ENCODE data around the gene BABAM1. TPM values are rescaled to one million over a fixed set of nuclear protein-coding genes. Genes with fewer than 3 reads are reported as not detected.

The BABAM1 gene
- total RNA-seq, 1 donor from 2014 or later: 67.9 TPM

- peaks cover 24% of the 10 kb centered on the region for H3K4me1 ChIP-seq
- DNase-seq (no peak), ATAC-seq (no peak)
- intact Hi-C loops (cut with DNase I): no loop called here
- H3K36me3 ChIP-seq: no peaks in the 10 kb centered on the region
- H3K9me3 ChIP-seq: no peaks in the 10 kb centered on the region
- no peaks in the 10 kb centered on the region for H3K27me3 ChIP-seq
- TF ChIP-seq CTCF (IDR thresholded peaks at IDR 0.05): no peak
- peak within 1 kb of the TSS; percentile 80 for H3K27ac ChIP-seq
- H3K4me3 ChIP-seq: peak within 1 kb of the TSS; percentile 80
These were observed 21.7 kb upstream of the BABAM1 start, which contains the start of gene NR2F6 for GRCh38 chr19:17245535-17245984. NR2F6 (minus strand) TSS chr19:17245919; CDS start chr19:17245220, 699 bp downstream.

DNA sequence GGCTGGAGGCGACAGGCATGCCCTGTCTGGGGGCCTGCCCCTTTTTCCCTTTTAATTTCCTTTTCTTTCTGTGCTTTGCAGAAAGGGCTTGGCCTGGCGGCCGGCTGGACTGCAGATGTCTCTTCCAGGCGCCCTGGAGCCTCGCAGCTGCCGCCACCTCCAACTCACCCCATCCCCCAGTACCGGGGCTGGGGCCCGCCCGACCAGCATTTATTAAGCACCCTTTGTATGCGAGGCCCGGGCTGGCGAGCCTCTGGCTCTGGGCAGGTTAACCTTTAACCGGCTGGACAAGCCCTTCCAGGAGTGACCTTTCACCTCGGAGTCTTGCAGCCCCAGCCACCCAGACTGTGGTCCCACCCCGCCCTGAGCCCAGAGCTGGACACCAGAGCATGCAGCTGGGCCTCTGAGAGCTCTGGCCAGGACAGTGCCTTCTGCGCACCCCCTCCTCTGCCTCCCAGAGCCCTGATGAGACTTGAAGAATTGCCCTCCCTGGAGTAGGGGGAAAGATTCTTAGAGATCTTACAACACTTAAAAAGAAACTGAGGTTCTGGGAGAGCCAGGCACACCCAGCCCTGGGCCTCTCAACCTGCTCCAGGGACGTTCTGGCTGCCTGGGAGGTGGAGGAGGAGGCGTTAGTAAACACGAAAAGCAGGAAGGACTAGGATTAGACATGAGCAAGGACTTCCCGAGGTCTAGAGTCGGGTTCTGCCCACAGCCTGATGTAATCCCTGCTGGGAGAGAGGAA, 20.4 kb upstream of the BABAM1 start:
- Histone ChIP-seq H3K4me1 (peaks cover 20% of the 10 kb centered on the region), H3K27ac (peak overlapping the region; percentile 80), H3K27me3 (no peaks in the 10 kb centered on the region), H3K36me3 (no peaks in the 10 kb centered on the region), H3K9me3 (no peaks in the 10 kb centered on the region), H3K4me3 (peak overlapping the region; percentile 48)
- intact Hi-C loops (cut with DNase I): no loop called here
- ATAC-seq: peak; percentile 1
- TF ChIP-seq CTCF (IDR thresholded peaks at IDR 0.05): no peak
- peak; percentile 80 for DNase-seq

DNA sequence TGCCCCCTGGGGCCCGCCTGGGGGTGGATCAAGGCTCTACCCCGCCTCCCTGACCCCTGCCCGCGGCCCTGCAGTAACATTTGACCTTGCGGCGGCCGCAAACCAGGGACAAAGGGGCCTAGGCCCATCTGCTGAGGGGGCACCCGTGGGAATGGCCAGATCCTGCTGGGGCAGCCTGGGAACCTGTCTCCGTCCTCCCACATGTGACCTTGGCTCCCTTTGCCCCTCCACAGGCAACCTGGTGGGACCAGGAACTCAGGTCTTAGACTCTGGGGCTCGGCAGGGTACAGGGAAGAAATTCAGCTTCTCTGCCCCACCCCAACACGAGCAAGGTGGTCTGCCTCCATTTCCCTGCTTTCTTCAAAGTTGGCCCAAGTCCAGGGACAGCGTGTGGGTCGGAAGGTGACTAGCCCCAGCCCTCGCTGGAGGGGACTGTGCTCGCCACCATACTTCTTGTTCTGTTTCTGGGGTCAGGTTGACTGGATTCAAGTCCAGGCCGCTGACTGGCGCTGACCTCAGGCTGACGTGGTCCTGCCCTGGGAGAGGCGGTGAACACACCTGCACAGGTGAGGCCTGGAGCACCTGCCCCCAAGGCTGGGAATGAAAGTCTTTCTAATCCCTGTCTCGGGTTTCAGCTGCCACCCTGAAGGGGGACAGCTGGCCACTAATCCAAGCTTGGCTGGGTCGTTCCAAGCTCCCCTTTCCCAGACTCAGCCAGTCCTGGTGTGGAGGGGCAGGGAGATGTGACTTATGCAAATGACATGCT, 19.0 kb upstream of the BABAM1 start:
- DNase-seq (no peak), ATAC-seq (no peak)
- peaks cover 11% of the 10 kb centered on the region for H3K4me1 ChIP-seq
- H3K27me3 ChIP-seq: no peaks in the 10 kb centered on the region
- H3K36me3 ChIP-seq: no peaks in the 10 kb centered on the region
- intact Hi-C loops (cut with DNase I): no loop called here
- no peaks in the 10 kb centered on the region for H3K9me3 ChIP-seq
- peak overlapping the region; percentile 24 for H3K27ac ChIP-seq
- TF ChIP-seq CTCF (IDR thresholded peaks at IDR 0.05): no peak
- H3K4me3 ChIP-seq: no peak overlapping the region

DNA sequence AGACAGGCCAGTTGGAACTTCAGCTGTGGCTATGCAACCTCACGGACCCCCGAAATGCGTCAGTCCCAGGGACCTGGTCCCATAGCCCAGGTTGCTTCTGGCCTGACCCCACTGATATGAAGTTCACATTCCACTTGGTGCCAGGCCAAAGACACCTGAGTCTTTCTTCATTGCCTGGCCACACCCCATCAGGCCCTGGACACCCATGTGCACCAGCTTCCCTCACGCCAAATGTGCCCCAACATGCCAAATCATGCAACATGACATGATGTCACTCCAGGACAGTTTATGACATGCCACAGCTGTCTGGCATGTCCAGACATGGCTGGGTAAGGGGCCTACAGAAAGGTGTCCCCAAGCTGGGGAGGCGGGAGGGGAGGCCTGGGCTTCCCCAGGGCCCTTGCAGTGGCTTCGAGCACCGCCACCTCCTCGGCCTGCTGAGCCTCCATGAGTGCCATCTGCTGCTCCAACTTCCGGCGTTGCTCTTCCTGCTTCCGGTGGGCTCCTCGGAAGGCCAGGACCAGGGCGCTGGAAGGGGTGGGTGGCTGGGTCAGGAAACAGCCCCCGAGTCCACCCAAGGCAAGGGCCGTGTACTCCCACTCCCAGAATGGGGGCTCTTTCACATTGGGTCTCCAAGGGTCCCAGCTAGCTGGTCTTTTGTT, 17.2 kb upstream of the BABAM1 start:
- intact Hi-C loops (cut with DNase I): no loop called here
- DNase-seq: no peak
- no peak for TF ChIP-seq CTCF (IDR thresholded peaks at IDR 0.05)
- peaks cover 11% of the 10 kb centered on the region for H3K4me1 ChIP-seq
- H3K27me3 ChIP-seq: no peaks in the 10 kb centered on the region
- no peaks in the 10 kb centered on the region for H3K36me3 ChIP-seq
- H3K4me3 ChIP-seq: no peak overlapping the region
- ATAC-seq: no peak
- H3K27ac ChIP-seq: no peak overlapping the region
- no peaks in the 10 kb centered on the region for H3K9me3 ChIP-seq

GRCh38 chr19:17254636-17255035, 12.6 kb upstream of the BABAM1 start:
- no peaks in the 10 kb centered on the region for H3K9me3 ChIP-seq
- no peak overlapping the region for H3K4me3 ChIP-seq
- no peaks in the 10 kb centered on the region for H3K36me3 ChIP-seq
- DNase-seq: no peak
- no peaks in the 10 kb centered on the region for H3K27me3 ChIP-seq
- no peak for ATAC-seq
- no peaks in the 10 kb centered on the region for H3K4me1 ChIP-seq
- no peak for TF ChIP-seq CTCF (IDR thresholded peaks at IDR 0.05)
- intact Hi-C loops (cut with DNase I): no loop called here
- no peak overlapping the region for H3K27ac ChIP-seq

Measured in upper lobe of right lung (tissue), 1 donor.